ENCODE measurements around the gene SOX6. TPM values are rescaled to one million over a fixed set of nuclear protein-coding genes. Genes with fewer than 3 reads are reported as not detected.

The SOX6 gene
- 0.21 TPM for total RNA-seq (2021; ENCODE audit: unreplicated experiment)
- 0.29 TPM for polyA plus RNA-seq (2012; ENCODE audit: insufficient read length)
- Bru-seq, nascent RNA: percentile 9 among the genes with signal in this experiment
- percentile 9 among the genes with signal in this experiment for BruChase-seq, experiment 1, labeled RNA remaining after a 2-hour chase
- BruChase-seq, experiment 2, labeled RNA remaining after a 6-hour chase: percentile 6 among the genes with signal in this experiment
- long read RNA-seq: 0 reads

DNA sequence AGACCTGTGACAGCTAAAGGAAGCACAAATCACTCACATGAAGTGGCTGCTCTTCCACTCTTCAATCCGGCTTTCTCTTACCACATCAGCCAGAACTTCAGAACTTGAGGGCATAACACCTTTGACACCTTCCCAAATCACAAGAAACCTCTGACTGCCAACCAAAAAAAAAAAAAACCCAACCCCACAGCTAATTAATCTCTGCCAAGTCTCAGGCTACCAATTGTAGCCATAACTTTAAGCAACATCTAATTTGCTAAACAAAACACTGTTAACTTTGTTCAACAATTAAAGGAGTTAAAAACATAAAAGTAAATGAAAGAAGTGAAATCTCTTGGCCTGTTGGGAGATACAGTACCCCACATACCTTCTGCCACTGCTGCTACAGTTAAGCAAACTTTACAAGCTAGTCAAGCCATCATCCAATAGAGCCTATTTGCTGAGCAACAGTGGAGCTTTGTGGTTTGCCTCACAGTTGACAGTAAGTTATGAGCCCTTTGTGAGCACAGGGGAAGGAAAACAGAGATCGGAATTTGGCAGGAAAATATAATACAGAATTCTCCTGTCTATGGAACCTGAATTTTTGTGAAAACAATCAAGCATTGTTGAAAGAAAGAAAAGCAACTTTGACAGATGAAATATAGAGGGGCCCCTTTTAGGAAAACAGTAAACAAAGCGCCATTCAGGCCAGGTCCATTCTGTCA is at the start of gene SOX6:
Gene SOX6, minus strand, starts transcription at position 490 of the 704 bp plus-strand sequence. CDS start 15,298 bp downstream, outside the sequence.
- Histone ChIP-seq H3K36me3 (ENCODE audit: control insufficient read depth, insufficient read depth, low read length) (no peaks in the 10 kb centered on the region), H3K9me3 (ENCODE audit: control insufficient read depth, insufficient read depth, low read depth, low read length) (no peaks in the 10 kb centered on the region), H3K4me1 (ENCODE audit: control insufficient read depth, insufficient read depth, low read length) (no peaks in the 10 kb centered on the region), H3K27me3 (ENCODE audit: control insufficient read depth, insufficient read depth, low read length) (no peaks in the 10 kb centered on the region; the same call in 1 of the 2 replicates), H3K4me3 (ENCODE audit: low read depth in 2 of 2, low read length in 2 of 2) (no peak within 1 kb of the TSS), H3K27ac (ENCODE audit: low read length) (no peak within 1 kb of the TSS)
- ChIA-PET POLR2A (no interaction called here), CTCF (no interaction called here)
- DNase-seq (ENCODE audit: low read depth, low spot score) (no peak), ATAC-seq (no peak)
- no TSS peak for BruUV-seq (replicated peaks)
- in situ Hi-C loops (cut with HindIII; ENCODE audit: low pct_unique_long_range_greater_than_20kb, low sequenced_read_pairs): no loop called here
- TF ChIP-seq TCF7L2 (IDR thresholded peaks at IDR 0.05; ENCODE audit: low read depth, low read length) (no peak), SIN3A (IDR thresholded peaks at IDR 0.05; ENCODE audit: borderline replicate concordance, insufficient read depth, low read depth, low read length) (no peak)
- TF ChIP-seq, protein P1, sequence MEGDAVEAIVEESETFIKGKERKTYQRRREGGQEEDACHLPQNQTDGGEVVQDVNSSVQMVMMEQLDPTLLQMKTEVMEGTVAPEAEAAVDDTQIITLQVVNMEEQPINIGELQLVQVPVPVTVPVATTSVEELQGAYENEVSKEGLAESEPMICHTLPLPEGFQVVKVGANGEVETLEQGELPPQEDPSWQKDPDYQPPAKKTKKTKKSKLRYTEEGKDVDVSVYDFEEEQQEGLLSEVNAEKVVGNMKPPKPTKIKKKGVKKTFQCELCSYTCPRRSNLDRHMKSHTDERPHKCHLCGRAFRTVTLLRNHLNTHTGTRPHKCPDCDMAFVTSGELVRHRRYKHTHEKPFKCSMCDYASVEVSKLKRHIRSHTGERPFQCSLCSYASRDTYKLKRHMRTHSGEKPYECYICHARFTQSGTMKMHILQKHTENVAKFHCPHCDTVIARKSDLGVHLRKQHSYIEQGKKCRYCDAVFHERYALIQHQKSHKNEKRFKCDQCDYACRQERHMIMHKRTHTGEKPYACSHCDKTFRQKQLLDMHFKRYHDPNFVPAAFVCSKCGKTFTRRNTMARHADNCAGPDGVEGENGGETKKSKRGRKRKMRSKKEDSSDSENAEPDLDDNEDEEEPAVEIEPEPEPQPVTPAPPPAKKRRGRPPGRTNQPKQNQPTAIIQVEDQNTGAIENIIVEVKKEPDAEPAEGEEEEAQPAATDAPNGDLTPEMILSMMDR (IDR thresholded peaks at IDR 0.05): no peak
- intact Hi-C loops (cut with micrococcal nuclease; ENCODE audit: unreplicated experiment): no loop called here

- Histone ChIP-seq H3K4me3 (ENCODE audit: low read depth in 2 of 2, low read length in 2 of 2) (no peak overlapping the region), H3K4me1 (ENCODE audit: control insufficient read depth, insufficient read depth, low read length) (no peaks in the 10 kb centered on the region), H3K27me3 (ENCODE audit: control insufficient read depth, insufficient read depth, low read length) (no peaks in the 10 kb centered on the region), H3K36me3 (ENCODE audit: control insufficient read depth, insufficient read depth, low read length) (no peaks in the 10 kb centered on the region), H3K9me3 (ENCODE audit: control insufficient read depth, insufficient read depth, low read depth, low read length) (no peaks in the 10 kb centered on the region), H3K27ac (ENCODE audit: low read length) (no peak overlapping the region)
- DNase-seq (ENCODE audit: low read depth, low spot score) (no peak), ATAC-seq (no peak)
- no TSS peak for BruUV-seq (replicated peaks)
- intact Hi-C loops (cut with micrococcal nuclease; ENCODE audit: unreplicated experiment) (no loop called here), in situ Hi-C loops (cut with HindIII; ENCODE audit: low pct_unique_long_range_greater_than_20kb, low sequenced_read_pairs) (no loop called here)
- CTCF ChIA-PET: no interaction called here
- POLR2A ChIA-PET: no interaction called here
- TF ChIP-seq POLR2AphosphoS5 (IDR thresholded peaks at IDR 0.05; ENCODE audit: low read depth, low read length): no peak
- TF ChIP-seq, protein P1 (IDR thresholded peaks at IDR 0.05): no peak
- no peak for TF ChIP-seq TCF7L2 (IDR thresholded peaks at IDR 0.05; ENCODE audit: low read depth, low read length)
- TF ChIP-seq, protein P2, sequence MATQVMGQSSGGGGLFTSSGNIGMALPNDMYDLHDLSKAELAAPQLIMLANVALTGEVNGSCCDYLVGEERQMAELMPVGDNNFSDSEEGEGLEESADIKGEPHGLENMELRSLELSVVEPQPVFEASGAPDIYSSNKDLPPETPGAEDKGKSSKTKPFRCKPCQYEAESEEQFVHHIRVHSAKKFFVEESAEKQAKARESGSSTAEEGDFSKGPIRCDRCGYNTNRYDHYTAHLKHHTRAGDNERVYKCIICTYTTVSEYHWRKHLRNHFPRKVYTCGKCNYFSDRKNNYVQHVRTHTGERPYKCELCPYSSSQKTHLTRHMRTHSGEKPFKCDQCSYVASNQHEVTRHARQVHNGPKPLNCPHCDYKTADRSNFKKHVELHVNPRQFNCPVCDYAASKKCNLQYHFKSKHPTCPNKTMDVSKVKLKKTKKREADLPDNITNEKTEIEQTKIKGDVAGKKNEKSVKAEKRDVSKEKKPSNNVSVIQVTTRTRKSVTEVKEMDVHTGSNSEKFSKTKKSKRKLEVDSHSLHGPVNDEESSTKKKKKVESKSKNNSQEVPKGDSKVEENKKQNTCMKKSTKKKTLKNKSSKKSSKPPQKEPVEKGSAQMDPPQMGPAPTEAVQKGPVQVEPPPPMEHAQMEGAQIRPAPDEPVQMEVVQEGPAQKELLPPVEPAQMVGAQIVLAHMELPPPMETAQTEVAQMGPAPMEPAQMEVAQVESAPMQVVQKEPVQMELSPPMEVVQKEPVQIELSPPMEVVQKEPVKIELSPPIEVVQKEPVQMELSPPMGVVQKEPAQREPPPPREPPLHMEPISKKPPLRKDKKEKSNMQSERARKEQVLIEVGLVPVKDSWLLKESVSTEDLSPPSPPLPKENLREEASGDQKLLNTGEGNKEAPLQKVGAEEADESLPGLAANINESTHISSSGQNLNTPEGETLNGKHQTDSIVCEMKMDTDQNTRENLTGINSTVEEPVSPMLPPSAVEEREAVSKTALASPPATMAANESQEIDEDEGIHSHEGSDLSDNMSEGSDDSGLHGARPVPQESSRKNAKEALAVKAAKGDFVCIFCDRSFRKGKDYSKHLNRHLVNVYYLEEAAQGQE (IDR thresholded peaks at IDR 0.05; ENCODE audit: insufficient read depth in 1 of 2, low read depth in 2 of 2, low read length in 1 of 2): no peak
- TF ChIP-seq SIN3A (IDR thresholded peaks at IDR 0.05; ENCODE audit: borderline replicate concordance, insufficient read depth, low read depth, low read length): no peak
Measured at GRCh38 chr11:16404781-16405285, 48.5 kb upstream of the SOX6 start.
